ENCODE results near the gene CACNA2D3. TPM values are rescaled to one million over a fixed set of nuclear protein-coding genes. Genes with fewer than 3 reads are reported as not detected.

The CACNA2D3 gene
- total RNA-seq, 1 donor from 2014 or later: 0.17 TPM

- no peaks in the 10 kb centered on the region for H3K36me3 ChIP-seq (ENCODE audit: control insufficient read depth, insufficient read depth, low read length)
- no peak for TF ChIP-seq CTCF (IDR thresholded peaks at IDR 0.05; ENCODE audit: insufficient read depth, low read length, poor library complexity, severe bottlenecking)
- H3K27me3 ChIP-seq (ENCODE audit: control insufficient read depth, insufficient read depth, low read length): no peaks in the 10 kb centered on the region
- H3K4me3 ChIP-seq (ENCODE audit: low read depth, low read length): no peak overlapping the region
- DNase-seq (ENCODE audit: low read depth): no peak
Observed at GRCh38 chr3:54164192-54164975, 42.0 kb downstream of the CACNA2D3 start.

GRCh38 chr3:54165865-54166264 lies 43.5 kb downstream of the CACNA2D3 start:
- DNase-seq (ENCODE audit: low read depth): no peak
- Histone ChIP-seq H3K27me3 (ENCODE audit: control insufficient read depth, insufficient read depth, low read length) (no peaks in the 10 kb centered on the region), H3K4me3 (ENCODE audit: low read depth, low read length) (no peak overlapping the region), H3K36me3 (ENCODE audit: control insufficient read depth, insufficient read depth, low read length) (no peaks in the 10 kb centered on the region)
- TF ChIP-seq CTCF (IDR thresholded peaks at IDR 0.05; ENCODE audit: insufficient read depth, low read length, poor library complexity, severe bottlenecking): no peak

GRCh38 chr3:54167999-54168398 lies 45.6 kb downstream of the CACNA2D3 start:
- no peak for TF ChIP-seq CTCF (IDR thresholded peaks at IDR 0.05; ENCODE audit: insufficient read depth, low read length, poor library complexity, severe bottlenecking)

GRCh38 chr3:54168451-54168850 lies 46.1 kb downstream of the CACNA2D3 start:
- DNase-seq (ENCODE audit: low read depth): no peak
- no peaks in the 10 kb centered on the region for H3K36me3 ChIP-seq (ENCODE audit: control insufficient read depth, insufficient read depth, low read length)
- no peaks in the 10 kb centered on the region for H3K27me3 ChIP-seq (ENCODE audit: control insufficient read depth, insufficient read depth, low read length)
- H3K4me3 ChIP-seq (ENCODE audit: low read depth, low read length): no peak overlapping the region
- no peak for TF ChIP-seq CTCF (IDR thresholded peaks at IDR 0.05; ENCODE audit: insufficient read depth, low read length, poor library complexity, severe bottlenecking)

More at GRCh38 chr3:54167999-54168398, 45.6 kb downstream of the CACNA2D3 start:
- Histone ChIP-seq H3K36me3 (ENCODE audit: control insufficient read depth, insufficient read depth, low read length) (no peaks in the 10 kb centered on the region), H3K27me3 (ENCODE audit: control insufficient read depth, insufficient read depth, low read length) (no peaks in the 10 kb centered on the region), H3K4me3 (ENCODE audit: low read depth, low read length) (no peak overlapping the region)
- DNase-seq (ENCODE audit: low read depth): no peak

GRCh38 chr3:54169524-54169923 lies 47.2 kb downstream of the CACNA2D3 start:
- no peak for DNase-seq (ENCODE audit: low read depth)
- Histone ChIP-seq H3K4me3 (ENCODE audit: low read depth, low read length) (no peak overlapping the region), H3K36me3 (ENCODE audit: control insufficient read depth, insufficient read depth, low read length) (no peaks in the 10 kb centered on the region), H3K27me3 (ENCODE audit: control insufficient read depth, insufficient read depth, low read length) (no peaks in the 10 kb centered on the region)
- no peak for TF ChIP-seq CTCF (IDR thresholded peaks at IDR 0.05; ENCODE audit: insufficient read depth, low read length, poor library complexity, severe bottlenecking)

- no peaks in the 10 kb centered on the region for H3K36me3 ChIP-seq (ENCODE audit: control insufficient read depth, insufficient read depth, low read length)
- no peak for DNase-seq (ENCODE audit: low read depth)
- H3K4me3 ChIP-seq (ENCODE audit: low read depth, low read length): no peak overlapping the region
- no peaks in the 10 kb centered on the region for H3K27me3 ChIP-seq (ENCODE audit: control insufficient read depth, insufficient read depth, low read length)
- TF ChIP-seq CTCF (IDR thresholded peaks at IDR 0.05; ENCODE audit: insufficient read depth, low read length, poor library complexity, severe bottlenecking): no peak
Observed at GRCh38 chr3:54171509-54171908, 49.2 kb downstream of the CACNA2D3 start.
